ENCODE measurements around the gene TRIM60. TPM values are rescaled to one million over a fixed set of nuclear protein-coding genes. Genes with fewer than 3 reads are reported as not detected.
A peak's percentile ranks its signal among the peaks of the same experiment; 100 is the strongest.
"Not testable (repeated sequence)": the region's sequence is repeated elsewhere in the genome, so short reads cannot be mapped to it uniquely, and the experiment has no call there.

The TRIM60 gene
- polyA plus RNA-seq (2014; cell fraction: cytosol; rRNA removed) = not detected in 2 replicates
- polyA plus RNA-seq (2014; cell fraction: nucleus; rRNA removed) = not detected in 2 replicates

- DNase-seq (ENCODE audit: low spot score) = no peak
Measured at GRCh38 chr4:165031436-165032211, at the start of gene TRIM60. TRIM60 (plus strand) TSS chr4:165031999; CDS start chr4:165040073, 8,074 bp downstream.

DNA sequence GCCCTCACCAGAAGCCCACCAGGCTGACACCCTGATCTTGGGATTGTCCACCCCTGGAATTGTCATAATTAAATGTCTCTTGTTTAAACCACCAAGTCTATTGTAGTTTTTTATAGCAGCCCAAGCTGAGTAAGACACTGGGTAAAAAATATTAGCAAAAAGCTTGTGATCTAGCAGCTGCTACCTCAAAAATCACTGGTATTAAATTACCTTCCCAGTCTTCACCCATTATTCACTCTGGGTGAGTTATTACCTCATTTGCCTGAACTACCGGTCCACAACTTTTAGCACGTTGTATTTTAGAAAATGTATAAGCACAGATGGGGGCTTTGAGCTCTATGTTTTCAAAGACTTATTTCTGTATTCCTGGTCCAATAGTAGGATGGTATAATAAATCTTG, 42.3 kb upstream of the TRIM60 start:
- no peak for DNase-seq (ENCODE audit: low spot score)

DNA sequence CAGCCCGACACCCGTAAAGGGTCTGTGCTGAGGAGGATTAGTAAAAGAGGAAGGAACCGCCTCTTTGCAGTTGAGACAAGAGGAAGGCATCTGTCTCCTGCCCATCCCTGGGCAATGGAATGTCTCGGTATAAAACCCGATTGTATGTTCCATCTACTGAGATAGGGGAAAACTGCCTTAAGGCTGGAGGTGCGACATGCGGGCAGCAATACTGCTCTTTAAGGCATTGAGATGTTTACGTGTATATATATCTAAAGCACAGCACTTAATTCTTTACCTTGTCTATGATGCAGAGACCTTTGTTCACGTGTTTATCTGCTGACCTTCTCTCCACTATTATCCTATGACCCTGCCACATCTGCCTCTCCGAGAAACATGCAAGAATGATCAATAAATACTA, 41.0 kb upstream of the TRIM60 start:
- not testable (repeated sequence) for DNase-seq (ENCODE audit: low spot score)

GRCh38 chr4:164996123-164996522, 35.7 kb upstream of the TRIM60 start:
- DNase-seq (ENCODE audit: low spot score) = not testable (repeated sequence)

DNA sequence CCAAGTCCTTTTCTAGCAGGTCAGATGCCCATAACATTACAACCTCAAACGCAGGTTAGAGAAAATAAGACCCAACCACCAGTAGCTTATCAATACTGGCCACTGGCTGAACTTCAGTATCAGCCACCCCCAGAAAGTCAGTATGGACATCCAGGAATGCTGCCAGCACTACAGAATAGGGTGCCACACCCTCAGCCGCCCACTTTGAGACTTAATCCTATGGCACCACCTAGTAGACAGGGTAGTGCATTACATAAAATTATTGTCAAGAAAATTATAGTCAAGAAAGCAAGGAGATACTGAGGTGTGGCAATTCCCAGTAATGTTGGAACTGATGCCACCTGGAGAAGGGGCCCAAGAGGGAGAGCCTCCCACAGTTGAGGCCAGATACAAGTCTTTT, 34.5 kb upstream of the TRIM60 start:
- no peak for DNase-seq (ENCODE audit: low spot score)

- no peak for DNase-seq (ENCODE audit: low spot score)
Measured at GRCh38 chr4:164997941-164998340, 33.9 kb upstream of the TRIM60 start.

DNA sequence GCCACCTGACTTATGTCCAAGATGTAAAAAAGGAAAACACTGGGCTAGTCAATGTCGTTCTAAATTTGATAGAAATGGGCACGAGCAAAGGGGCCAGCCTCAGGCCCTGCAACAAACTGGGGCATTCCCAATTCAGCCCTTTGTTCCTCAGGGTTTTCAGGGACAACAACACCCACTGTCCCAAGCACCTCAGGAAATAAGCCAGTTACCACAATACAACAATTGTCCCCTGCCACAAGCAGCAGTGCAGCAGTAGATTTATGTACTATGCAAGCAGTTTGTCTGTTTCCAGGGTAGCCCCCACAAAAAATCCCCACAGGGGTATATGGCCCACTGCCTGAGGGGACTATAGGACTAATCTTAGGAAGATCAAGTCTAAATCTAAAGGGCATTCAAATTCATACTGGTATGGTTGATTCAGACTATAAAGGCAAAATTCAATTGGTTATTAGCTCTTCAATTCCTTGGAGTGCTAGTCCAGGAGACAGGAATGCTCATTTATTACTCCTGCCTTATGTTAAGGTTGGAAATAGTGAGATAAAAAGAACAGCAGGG, 33.2 kb upstream of the TRIM60 start:
- DNase-seq (ENCODE audit: low spot score) = not testable (repeated sequence)

- not testable (repeated sequence) for DNase-seq (ENCODE audit: low spot score)
Measured at GRCh38 chr4:165001957-165002356, 29.8 kb upstream of the TRIM60 start.

- no peak for DNase-seq (ENCODE audit: low spot score)
Measured at GRCh38 chr4:165005352-165005925, 26.4 kb upstream of the TRIM60 start.

- no peak for DNase-seq (ENCODE audit: low spot score)
Measured at GRCh38 chr4:165006456-165006855, 25.3 kb upstream of the TRIM60 start.

- DNase-seq (ENCODE audit: low spot score) = no peak
Measured at GRCh38 chr4:165006886-165007285, 24.9 kb upstream of the TRIM60 start.

GRCh38 chr4:165009493-165010227, 22.1 kb upstream of the TRIM60 start:
- DNase-seq (ENCODE audit: low spot score) = no peak

- DNase-seq (ENCODE audit: low spot score) = no peak
Measured at GRCh38 chr4:165010487-165010886, 21.3 kb upstream of the TRIM60 start.

DNA sequence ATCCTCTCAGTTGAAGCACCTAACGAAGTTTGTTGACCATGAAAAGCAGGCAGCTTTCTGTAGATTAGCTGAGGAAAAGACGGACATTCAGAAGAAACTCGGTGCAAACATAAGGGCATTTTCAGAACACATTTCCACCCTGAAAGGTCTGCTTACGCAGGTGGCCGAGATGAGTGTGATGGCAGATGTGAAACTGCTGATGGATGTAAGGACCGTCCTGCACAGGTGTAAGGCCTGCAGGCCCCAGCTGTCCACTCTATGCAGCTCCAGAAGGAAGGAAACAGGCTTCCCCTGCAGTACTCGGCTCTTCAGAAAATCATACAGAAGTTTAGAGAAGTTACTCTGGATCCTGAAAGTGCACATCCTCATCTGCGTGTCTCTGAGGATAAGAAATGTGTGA, 20.8 kb upstream of the TRIM60 start:
- DNase-seq (ENCODE audit: low spot score) = no peak

GRCh38 chr4:165011403-165011802, 20.4 kb upstream of the TRIM60 start:
- no peak for DNase-seq (ENCODE audit: low spot score)

DNA sequence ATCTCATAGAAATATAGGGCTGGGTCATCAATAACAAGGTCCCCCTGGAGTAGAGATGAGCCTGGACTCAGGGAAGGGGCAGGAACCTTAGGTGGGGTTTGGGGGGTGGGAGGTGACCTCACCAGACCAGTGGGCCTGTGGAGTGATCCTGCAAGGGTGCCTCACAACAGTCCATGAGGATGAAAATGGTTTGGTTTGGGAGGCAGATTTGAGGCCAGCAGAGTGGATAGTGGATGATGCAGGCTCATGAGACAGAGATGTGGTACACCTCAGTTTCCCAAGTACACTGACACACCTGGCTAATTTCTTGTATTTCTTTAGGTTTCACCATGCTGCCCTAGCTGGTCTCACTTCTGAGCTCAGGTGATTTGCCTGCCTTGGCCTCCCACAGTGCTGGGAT, 18.1 kb upstream of the TRIM60 start:
- no peak for DNase-seq (ENCODE audit: low spot score)

GRCh38 chr4:165016971-165017370, 14.8 kb upstream of the TRIM60 start:
- DNase-seq (ENCODE audit: low spot score) = peak; percentile 11

- DNase-seq (ENCODE audit: low spot score) = not testable (repeated sequence)
Measured at GRCh38 chr4:165019995-165020394, 11.8 kb upstream of the TRIM60 start.

- DNase-seq (ENCODE audit: low spot score) = not testable (repeated sequence)
Measured at GRCh38 chr4:165025782-165026181, 6.0 kb upstream of the TRIM60 start.

DNA sequence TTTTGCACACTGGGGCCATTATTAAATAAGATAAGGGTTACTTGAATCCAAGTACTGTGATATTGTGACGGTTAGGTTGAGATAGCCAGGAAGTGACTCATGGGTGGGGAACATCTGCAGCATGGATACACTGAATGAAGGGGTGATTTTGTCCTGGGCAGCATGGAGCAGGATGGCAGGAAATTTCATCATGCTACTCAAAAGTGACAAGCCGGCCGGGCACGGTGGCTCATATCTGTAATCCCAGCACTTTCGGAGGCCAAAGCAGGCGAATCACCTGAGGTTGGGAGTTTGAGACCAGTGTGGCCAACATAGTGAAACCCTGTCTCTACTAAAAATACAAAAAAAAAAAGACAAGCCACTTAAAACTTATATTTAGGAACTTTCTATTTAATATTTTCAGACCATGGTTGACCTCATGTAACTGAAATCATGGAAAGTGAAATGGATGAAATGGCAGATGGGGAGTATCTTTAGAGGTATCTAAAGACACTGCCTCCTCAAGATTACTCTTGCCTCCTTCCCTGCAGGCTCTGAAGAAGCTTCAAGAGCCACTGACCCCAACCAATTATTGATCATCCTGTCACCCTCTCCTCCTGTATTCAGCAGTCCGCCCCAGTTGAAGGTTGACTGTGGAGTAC, 3.9 kb upstream of the TRIM60 start:
- DNase-seq (ENCODE audit: low spot score) = no peak

DNA sequence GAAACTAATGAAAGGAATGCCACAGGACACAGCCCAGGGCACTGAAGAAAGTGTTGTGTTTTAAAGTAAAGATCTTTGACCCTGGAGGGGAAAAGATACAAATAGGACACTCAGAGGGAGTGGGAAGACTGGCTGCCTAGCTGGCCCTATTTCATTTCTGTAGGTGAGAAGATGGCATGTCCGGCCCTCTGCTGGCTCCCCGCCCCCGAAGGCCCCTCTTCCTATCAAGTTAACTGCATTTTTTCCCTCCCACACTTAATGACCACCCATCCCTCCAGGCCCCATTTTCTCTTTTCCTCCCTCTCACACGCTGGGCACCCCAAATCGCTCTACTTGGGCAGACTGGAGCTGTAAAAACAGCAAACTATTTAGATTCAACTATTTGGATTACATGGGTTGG, 16.4 kb downstream of the TRIM60 start:
- DNase-seq (ENCODE audit: low spot score) = no peak

GRCh38 chr4:165052627-165053026, 20.8 kb downstream of the TRIM60 start:
- no peak for DNase-seq (ENCODE audit: low spot score)
